Esophagus squamous epithelium (tissue), 5 donors: ENCODE measurements around the gene ADIPOR2. TPM values are rescaled to one million over a fixed set of nuclear protein-coding genes. Genes with fewer than 3 reads are reported as not detected.

ENCODE experiments used
- DNase-seq: peaks from one replicate; lab custom pipeline; 2025; lab: John Stamatoyannopoulos, UW
- H3K27ac ChIP-seq, 4 donors: fragments of 200-600 bp; sonication (generic); one replicate each; pipeline ENCODE4 v1.5.1; 2016 to 2019; ENCODE audit warnings: mild to moderate bottlenecking in 1 of 4
- H3K27me3 ChIP-seq, 4 donors: fragments of 200-600 bp; sonication (generic); 1 replicate in 3 of 4; 2 replicates in 1 of 4; pipeline versions ENCODE4 v1.5.1 to v1.6.0; 2017 to 2021; ENCODE audit warnings: antibody characterized with exemption in 1 of 4
- H3K36me3 ChIP-seq, 3 donors: fragments of 200-600 bp; sonication (generic); one replicate each; pipeline ENCODE4 v1.5.1; 2016 to 2019
- H3K4me1 ChIP-seq, 3 donors: fragments of 200-600 bp; sonication (generic); one replicate each; pipeline ENCODE4 v1.5.1; 2017 to 2019
- H3K4me3 ChIP-seq, 4 donors: fragments of 200-600 bp; sonication (generic); 1 replicate in 3 of 4; 2 replicates in 1 of 4; pipeline ENCODE4 v1.5.1; 2016 to 2019; ENCODE audit warnings: mild to moderate bottlenecking in 2 of 4, moderate library complexity in 1 of 4
- H3K9me3 ChIP-seq, 3 donors: fragments of 200-600 bp; sonication (generic); one replicate each; pipeline ENCODE4 v1.5.1; 2016 to 2019
- CTCF ChIP-seq, 6 experiments: fragments of 450-650 bp in 4 of 6; fragments of 200-600 bp in 2 of 6; sonication (generic) in 2 of 6; IDR thresholded peaks; one replicate each; pipeline ENCODE4 v1.5.1; 2016 to 2019; ENCODE audit warnings: antibody characterized with exemption in 6 of 6, mild to moderate bottlenecking in 4 of 6, moderate library complexity in 4 of 6
- POLR2A ChIP-seq, 4 donors: fragments of 450-650 bp; IDR thresholded peaks; one replicate each; pipeline ENCODE4 v1.6.1; 2017; ENCODE audit warnings: antibody characterized with exemption in 4 of 4, mild to moderate bottlenecking in 4 of 4, moderate library complexity in 3 of 4
- WGBS, 2 donors: methylation state at CpG; one replicate each; pipeline ENCODE4 v1.1.5; 2018; 5-methylcytosine and 5-hydroxymethylcytosine counted together
- intact Hi-C: fragments of 100-400 bp; cut with DNase I; formaldehyde crosslinking; loops from one replicate; pipeline ENCODE4 v1.15.0; 2022
- total RNA-seq, 4 donors: library from RNA; depleted of rRNA; stranded (reverse); fragments of >200 nt; gene quantifications; one replicate each; pipeline ENCODE4 v1.1.0, GENCODE V29; 2016
- donor health status: DM: yes; HTN: yes; CAD: no.

ADIPOR2 gene
- total RNA-seq, 4 donors from 2014 or later: 29.1 to 49.4 (median 31.1) TPM

GRCh38 chr12:1781772-1782171 lies 90.9 kb downstream of the ADIPOR2 start:
- TF ChIP-seq CTCF (IDR thresholded peaks at IDR 0.05) (no peak), POLR2A (IDR thresholded peaks at IDR 0.05) (no peak)
- no peak for DNase-seq
- intact Hi-C loops: no loop called here
- Histone ChIP-seq H3K4me3 (no peak overlapping the region), H3K4me1 (peaks cover 0 to 20% (median 8%) of the 10 kb centered on the region in 3 donors), H3K36me3 (peaks cover 3 to 84% (median 5%) of the 10 kb centered on the region in 3 donors), H3K9me3 (no peaks in the 10 kb centered on the region), H3K27ac (no peak overlapping the region), H3K27me3 (no peaks in the 10 kb centered on the region)
- 50 to 55% methylated on average over 1 to 2 of the region's 2 CpGs for WGBS, 2 donors

GRCh38 chr12:1782215-1782614 lies 91.3 kb downstream of the ADIPOR2 start:
- no peak for DNase-seq
- Histone ChIP-seq H3K9me3 (no peaks in the 10 kb centered on the region), H3K4me1 (peaks cover 0 to 16% (median 8%) of the 10 kb centered on the region in 3 donors), H3K36me3 (peaks cover 3 to 88% (median 5%) of the 10 kb centered on the region in 3 donors), H3K27me3 (no peaks in the 10 kb centered on the region), H3K4me3 (no peak overlapping the region), H3K27ac (no peak overlapping the region)
- 70 to 71% methylated on average over 2 of the region's 2 CpGs for WGBS, 2 donors
- TF ChIP-seq CTCF (IDR thresholded peaks at IDR 0.05) (no peak), POLR2A (IDR thresholded peaks at IDR 0.05) (no peak)
- intact Hi-C loops: no loop called here

- intact Hi-C loops: no loop called here
- WGBS, 2 donors: 52 to 63% methylated on average over 6 of the region's 6 CpGs
- Histone ChIP-seq H3K4me3 (no peak overlapping the region), H3K27me3 (no peaks in the 10 kb centered on the region), H3K9me3 (no peaks in the 10 kb centered on the region), H3K36me3 (peaks cover 3 to 59% (median 5%) of the 10 kb centered on the region in 3 donors), H3K27ac (no peak overlapping the region), H3K4me1 (peaks cover 0 to 15% (median 1%) of the 10 kb centered on the region in 3 donors)
- TF ChIP-seq POLR2A (IDR thresholded peaks at IDR 0.05): no peak
- TF ChIP-seq CTCF (IDR thresholded peaks at IDR 0.05): no peak
- no peak for DNase-seq
Measured at GRCh38 chr12:1787714-1788113, 96.8 kb downstream of the ADIPOR2 start.

- DNase-seq: no peak
Measured at GRCh38 chr12:1790444-1790843, 99.6 kb downstream of the ADIPOR2 start.

GRCh38 chr12:1791104-1791841 lies 100.4 kb downstream of the ADIPOR2 start:
- TF ChIP-seq POLR2A (IDR thresholded peaks at IDR 0.05) (no peak), CTCF (IDR thresholded peaks at IDR 0.05) (peak; percentile 28 to 88 (median 80))
- intact Hi-C loops: loop anchor here (5.0 kb wide), 1 partner anchor 159 kb away; no protein-coding TSS in a partner anchor
- WGBS, 2 donors: 46 to 50% methylated on average over 9 of the region's 10 CpGs
- Histone ChIP-seq H3K4me1 (peaks cover 6 to 35% (median 12%) of the 10 kb centered on the region in 3 donors), H3K27me3 (no peaks in the 10 kb centered on the region), H3K4me3 (no peak overlapping the region), H3K9me3 (no peaks in the 10 kb centered on the region), H3K27ac (peak overlapping the region in 1 of 4 donors; percentile 3), H3K36me3 (peaks cover 0 to 25% (median 3%) of the 10 kb centered on the region in 3 donors)
- DNase-seq: no peak

More at GRCh38 chr12:1790444-1790843, 99.6 kb downstream of the ADIPOR2 start:
- Histone ChIP-seq H3K27ac (no peak overlapping the region), H3K36me3 (peaks cover 3 to 33% (median 5%) of the 10 kb centered on the region in 3 donors), H3K9me3 (no peaks in the 10 kb centered on the region), H3K4me1 (peaks cover under 1 to 27% (median 7%) of the 10 kb centered on the region in 3 donors), H3K4me3 (no peak overlapping the region), H3K27me3 (no peaks in the 10 kb centered on the region)
- intact Hi-C loops: loop anchor here (5.0 kb wide), 1 partner anchor 158 kb away; no protein-coding TSS in a partner anchor
- no peak for TF ChIP-seq POLR2A (IDR thresholded peaks at IDR 0.05)
- WGBS, 2 donors: 63 to 80% methylated on average over 3 to 7 of the region's 7 CpGs
